K562 (cell line): Measurements from ENCODE around the gene CMTM4. TPM values are rescaled to one million over a fixed set of nuclear protein-coding genes. Genes with fewer than 3 reads are reported as not detected.

ENCODE experiments used
- ATAC-seq: fragments of 200-7000 bp; cut with Tn5 transposase; 3 replicates; pipeline ENCODE4 v1.9.1; 2020; ENCODE audit warnings: moderate library complexity
- BruUV-seq: library from RNA; stranded (reverse); fragments of 400-500 nt; replicated peaks from 2 replicates; lab custom pipeline; 2021; lab: Mats Ljungman, UMichigan
- CTCF ChIA-PET: fragments of 300-600 bp; formaldehyde crosslinking; extraction: SDS; loops from one replicate; lab custom pipeline; 2021; ENCODE audit warnings: low intra/inter-chr PET ratio; lab: Yijun Ruan, JAX
- POLR2A ChIA-PET: fragments of 300-600, 350-650 bp; sonication (Branson Sonifier 250); formaldehyde crosslinking; extraction: SDS; loops from one replicate; lab custom pipeline; 2021; ENCODE audit warnings: antibody characterized with exemption, inconsistent platforms; lab: Yijun Ruan, JAX
- DNase-seq, 4 experiments: peaks; one replicate each; pipeline versions ENCODE4 v3.0.0 to v3.0.0-alpha.2; 2011 to 2018; ENCODE audit warnings: low spot score in 3 of 4, mixed read lengths in 3 of 4; ENCODE audit errors: extremely low read depth in 1 of 4
- FAIRE-seq: peaks from 2 replicates; lab custom pipeline; 2011; peaks lifted over from hg19 to GRCh38; lab: Jason Lieb, UNC
- H2AFZ ChIP-seq: 2 replicates; pipeline ENCODE4 v1.6.0; 2011; ENCODE audit warnings: low read depth, low read length, control low read depth, inconsistent platforms
- H3K27ac ChIP-seq: fragments of 200-600 bp; 3 replicates; pipeline ENCODE4 v1.8.0; 2011; ENCODE audit warnings: low read depth, mild to moderate bottlenecking, control low read depth, inconsistent platforms, low read length, moderate library complexity, mixed read lengths; ENCODE audit errors: extremely low read depth
- H3K27me3 ChIP-seq, 2 experiments: fragments of 300-600 bp in 1 of 2; 2 replicates in 1 of 2; 3 replicates in 1 of 2; pipeline versions ENCODE4 v1.6.0 to v1.8.0; 2011; ENCODE audit warnings: inconsistent platforms in 2 of 2, low read length in 2 of 2, mild to moderate bottlenecking in 1 of 2, mixed read lengths in 1 of 2, moderate library complexity in 1 of 2; ENCODE audit not compliant: control insufficient read depth in 2 of 2, insufficient read depth in 2 of 2
- H3K36me3 ChIP-seq: fragments of 300-600 bp; 3 replicates; pipeline ENCODE4 v1.8.0; 2011; ENCODE audit warnings: mild to moderate bottlenecking, low read length, inconsistent platforms; ENCODE audit not compliant: control insufficient read depth, insufficient read depth
- H3K4me1 ChIP-seq, 2 experiments: fragments of 200-600 bp in 1 of 2; replicated peaks in 1 of 2; 2 replicates in 1 of 2; 3 replicates in 1 of 2; pipeline versions ENCODE4 v1.5.1 to v1.8.0; 2011; ENCODE audit warnings: inconsistent platforms in 2 of 2, low read length in 2 of 2, mild to moderate bottlenecking in 1 of 2, mixed read lengths in 1 of 2, moderate library complexity in 1 of 2; ENCODE audit not compliant: control insufficient read depth in 2 of 2, insufficient read depth in 2 of 2
- H3K4me2 ChIP-seq: 2 replicates; pipeline ENCODE4 v1.6.1; 2011; ENCODE audit warnings: low read length, control low read depth, inconsistent platforms, mixed read lengths; ENCODE audit not compliant: insufficient read depth
- H3K4me3 ChIP-seq: fragments of 200-600 bp; sonication (generic), shearing (Covaris generic); 2 replicates; pipeline ENCODE4 v1.5.1; 2016; ENCODE audit warnings: control low read depth, inconsistent platforms
- H3K79me2 ChIP-seq: fragments of 200-600 bp; 3 replicates; pipeline ENCODE4 v1.8.0; 2011; ENCODE audit warnings: low read length, inconsistent platforms; ENCODE audit not compliant: control insufficient read depth, insufficient read depth
- H3K9ac ChIP-seq, 2 experiments: 2 replicates each; pipeline versions ENCODE4 v1.6.0 to v1.6.1; 2011; ENCODE audit warnings: low read depth in 2 of 2, low read length in 2 of 2, control low read depth in 1 of 2, inconsistent platforms in 1 of 2, mild to moderate bottlenecking in 1 of 2, mixed read lengths in 1 of 2; ENCODE audit not compliant: insufficient read depth in 1 of 2
- H3K9me1 ChIP-seq: one replicate; pipeline ENCODE4 v1.6.0; 2011; ENCODE audit warnings: inconsistent platforms, mild to moderate bottlenecking, low read length, moderate library complexity; ENCODE audit not compliant: control insufficient read depth, insufficient read depth
- H3K9me3 ChIP-seq: replicated peaks from 2 replicates; pipeline ENCODE4 v1.5.1; 2011; ENCODE audit warnings: low read depth, low read length, inconsistent platforms; ENCODE audit not compliant: control insufficient read depth, insufficient read depth
- H4K20me1 ChIP-seq: replicated peaks from 2 replicates; pipeline ENCODE4 v1.6.1; 2011; ENCODE audit warnings: low read length, inconsistent platforms, mixed read lengths; ENCODE audit not compliant: control insufficient read depth, insufficient read depth
- AFF4 ChIP-seq: sonication (generic); formaldehyde crosslinking; IDR thresholded peaks from 2 replicates; pipeline ENCODE4 v1.8.0; 2023; ENCODE audit warnings: mild to moderate bottlenecking, missing genetic modification reagents
- ARID4B ChIP-seq: sonication (generic); formaldehyde crosslinking; IDR thresholded peaks from 2 replicates; pipeline ENCODE4 v1.8.0; 2022; ENCODE audit warnings: mild to moderate bottlenecking, missing genetic modification reagents
- DIDO1 ChIP-seq: fragments of 450-650 bp; IDR thresholded peaks from 2 replicates; pipeline ENCODE4 v1.6.1; 2016; ENCODE audit warnings: low read depth, missing biosample characterization, missing genetic modification characterization
- POLR2A ChIP-seq: fragments of 450-650 bp; conservative IDR thresholded peaks from 2 replicates; pipeline ENCODE4 v1.6.1; 2016
- WGBS: fragments of 100-300 bp; shearing (Covaris generic); methylation state at CpG from one replicate; pipeline ENCODE4 v1.1.6; 2016; ENCODE audit warnings: low coverage, mixed read lengths; ENCODE audit not compliant: insufficient coverage; ENCODE audit errors: missing lambda C conversion rate; 5-methylcytosine and 5-hydroxymethylcytosine counted together
- in situ Hi-C: fragments of 300-500 bp; cut with MboI; formaldehyde crosslinking; loops from 4 replicates; pipeline ENCODE4 v1.15.0; 2018; ENCODE audit warnings: inconsistent platforms, mixed read lengths
- intact Hi-C: fragments of 100-400 bp; cut with micrococcal nuclease; formaldehyde crosslinking; loops from 2 replicates; pipeline ENCODE4 v1.14.2; 2022
- polyA plus RNA-seq, 8 experiments: library from polyadenylated mRNA; depleted of rRNA in 4 of 8; stranded (reverse) in 5 of 8; unstranded in 3 of 8; fragments of >200 nt; fragmentation: Nextera tagmentation in 2 of 8; fragmentation: Illumina TruSeq in 1 of 8; extraction: Ambion mirVana in 2 of 8; extraction: Trizol in 1 of 8; gene quantifications; 2 replicates each; pipeline versions ENCODE4 v1.2.1 to v1.2.3, GENCODE V29; 2011 to 2014; ENCODE audit warnings: inconsistent platforms in 1 of 8, missing spikeins in 1 of 8
- total RNA-seq, 7 experiments: library from RNA; depleted of rRNA in 6 of 7; stranded (reverse); fragments of >200 nt in 6 of 7; fragmentation: Illumina TruSeq in 2 of 7; extraction: Trizol in 2 of 7; gene quantifications; 2 replicates each; pipeline versions ENCODE4 v1.2.1 to v1.2.3, GENCODE V29; 2011 to 2021; ENCODE audit warnings: low replicate concordance in 1 of 7

Gene CMTM4
- total and polyA plus RNA-seq, 9 of the 15 experiments (the other 6 are each of a cell fraction or from before 2014, with no cell fraction given) = 2.0 to 21.3 (median 12.5) TPM

- no peak for TF ChIP-seq AFF4 (CRISPR knock-in tag)
- TF ChIP-seq, all 486 proteins: peak for 0
These were observed 80.4 kb downstream of the CMTM4 start (continued) for GRCh38 chr16:66616169-66616568.

GRCh38 chr16:66614161-66614802 lies 82.3 kb downstream of the CMTM4 start:
- no TSS peak for BruUV-seq
- peaks cover 25 to 32% of the 10 kb centered on the region in 2 experiments for H3K4me1 ChIP-seq
- no peak overlapping the region for H2AFZ ChIP-seq
- H3K79me2 ChIP-seq = no peaks in the 10 kb centered on the region
- no peak overlapping the region for H3K4me2 ChIP-seq
- CTCF ChIA-PET = no interaction called here
- no peaks in the 10 kb centered on the region for H3K9me3 ChIP-seq
- no peak overlapping the region for H3K4me3 ChIP-seq
- in situ Hi-C loops (no loop called here), intact Hi-C loops (no loop called here)
- H3K27ac ChIP-seq = no peak overlapping the region
- no peaks in the 10 kb centered on the region for H3K9me1 ChIP-seq
- H4K20me1 ChIP-seq = no peaks in the 10 kb centered on the region
- FAIRE-seq (no peak), ATAC-seq (no peak), DNase-seq (no peak)
- no peak overlapping the region for H3K9ac ChIP-seq
- POLR2A ChIA-PET = no interaction called here
- 90% methylated on average over 12 of the region's 12 CpGs for WGBS
- no peaks in the 10 kb centered on the region for H3K27me3 ChIP-seq
- H3K36me3 ChIP-seq = peaks cover 71% of the 10 kb centered on the region; the same call in 2 of the 3 replicates
- TF ChIP-seq POLR2A (peak; percentile 57; the same call in 1 of the 2 replicates), ARID4B (CRISPR knock-in tag) (no peak), DIDO1 (tag) (no peak)
